Fibroblast of the aortic adventitia (primary cell): ENCODE data around the gene REXO5. TPM values are rescaled to one million over a fixed set of nuclear protein-coding genes. Genes with fewer than 3 reads are reported as not detected.

ENCODE experiments used
- DNase-seq: peaks from one replicate; pipeline ENCODE4 v3.0.0-alpha.2; 2010; ENCODE audit warnings: low read depth
- H3K4me3 ChIP-seq: 2 replicates; pipeline ENCODE4 v1.5.1; 2011; ENCODE audit warnings: low read depth, mild to moderate bottlenecking, control low read depth, low read length, moderate library complexity
- CTCF ChIP-seq: IDR thresholded peaks from 2 replicates; pipeline ENCODE4 v1.5.1; 2011; ENCODE audit warnings: mild to moderate bottlenecking, low read length, control low read depth, inconsistent platforms; ENCODE audit not compliant: insufficient read depth
- total RNA-seq: library from RNA; depleted of rRNA; stranded (reverse); fragments of >200 nt; gene quantifications from 2 replicates; pipeline ENCODE4 v1.2.3, GENCODE V29; 2012; ENCODE audit warnings: low replicate concordance

REXO5 gene
- total RNA-seq, 1 donor = 12.4 TPM

- H3K4me3 ChIP-seq = no peak overlapping the region
- DNase-seq = no peak
- TF ChIP-seq CTCF = no peak
Measured at GRCh38 chr16:20886320-20886719, 80.0 kb downstream of the REXO5 start.

DNA sequence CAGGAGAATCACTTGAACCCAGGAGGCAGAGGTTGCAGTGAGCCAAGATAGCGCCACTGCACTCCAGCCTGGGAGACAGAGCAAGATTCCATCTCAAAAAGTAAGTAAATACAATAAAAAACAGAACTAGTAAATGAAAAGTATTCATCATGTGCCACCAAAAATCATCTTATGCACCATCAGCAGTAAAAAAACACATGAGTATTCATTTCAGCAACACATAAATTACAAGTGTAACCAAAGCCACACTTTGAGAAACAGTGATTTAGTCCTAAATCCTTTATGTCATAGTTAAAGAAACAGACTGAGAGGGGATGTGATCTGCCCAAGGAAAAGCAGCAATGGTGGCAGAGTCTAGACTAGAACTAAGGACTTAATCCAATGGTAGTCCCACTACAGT is 80.9 kb downstream of the REXO5 start:
- TF ChIP-seq CTCF = no peak
- H3K4me3 ChIP-seq = no peak overlapping the region
- no peak for DNase-seq

DNA sequence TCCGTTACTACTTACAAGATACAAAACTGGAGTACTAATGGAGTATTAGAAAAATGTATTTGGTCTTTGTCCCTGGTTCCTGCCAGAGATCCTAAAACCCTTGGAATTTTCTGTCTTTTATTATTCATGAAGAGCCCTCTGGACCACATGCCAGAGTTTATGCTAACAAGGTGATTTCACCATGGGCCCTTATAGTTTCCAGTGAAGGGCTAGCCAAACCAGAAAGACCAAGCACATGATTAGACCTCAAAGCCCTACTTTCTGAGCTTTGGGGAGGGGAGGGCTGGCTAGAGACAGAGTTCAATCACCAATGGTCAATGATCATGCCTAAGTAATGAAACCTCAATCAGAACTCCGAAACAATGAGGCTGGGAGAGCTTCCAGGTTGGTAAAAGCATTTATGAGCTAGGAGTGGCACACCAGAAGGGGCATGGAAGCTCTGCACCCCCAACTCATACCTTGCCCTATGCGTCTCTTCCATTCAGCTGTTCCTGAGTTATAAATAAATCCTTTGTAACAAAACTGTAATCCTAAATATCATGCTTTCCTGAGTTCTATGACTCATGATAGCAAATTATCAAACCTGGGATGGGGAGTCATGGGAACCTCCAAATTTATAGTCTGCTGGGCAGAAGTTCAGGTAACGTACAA is 83.4 kb downstream of the REXO5 start:
- no peak for DNase-seq

DNA sequence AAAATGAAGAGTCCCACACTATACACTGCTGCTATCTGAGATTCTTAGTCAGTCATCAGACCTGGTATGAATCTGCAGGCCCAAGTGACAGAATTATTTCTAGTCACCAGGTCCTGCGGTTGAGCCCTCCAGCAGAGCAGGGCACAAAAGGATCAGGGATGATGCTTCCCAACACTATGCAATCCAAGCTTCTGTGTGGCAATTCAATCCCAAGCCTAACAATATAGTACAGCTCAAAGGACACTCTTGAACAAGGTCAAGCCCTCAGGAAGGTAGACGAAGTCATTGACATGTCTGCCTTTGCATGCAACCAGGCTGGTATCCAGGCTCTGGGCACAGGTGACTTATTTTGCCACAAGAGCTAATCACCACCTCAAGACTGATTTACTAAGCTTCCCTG is 88.1 kb downstream of the REXO5 start:
- DNase-seq = no peak
- TF ChIP-seq CTCF = no peak
- no peak overlapping the region for H3K4me3 ChIP-seq

More for the DNA sequence above, 83.4 kb downstream of the REXO5 start:
- TF ChIP-seq CTCF = no peak
- H3K4me3 ChIP-seq = no peak overlapping the region

DNA sequence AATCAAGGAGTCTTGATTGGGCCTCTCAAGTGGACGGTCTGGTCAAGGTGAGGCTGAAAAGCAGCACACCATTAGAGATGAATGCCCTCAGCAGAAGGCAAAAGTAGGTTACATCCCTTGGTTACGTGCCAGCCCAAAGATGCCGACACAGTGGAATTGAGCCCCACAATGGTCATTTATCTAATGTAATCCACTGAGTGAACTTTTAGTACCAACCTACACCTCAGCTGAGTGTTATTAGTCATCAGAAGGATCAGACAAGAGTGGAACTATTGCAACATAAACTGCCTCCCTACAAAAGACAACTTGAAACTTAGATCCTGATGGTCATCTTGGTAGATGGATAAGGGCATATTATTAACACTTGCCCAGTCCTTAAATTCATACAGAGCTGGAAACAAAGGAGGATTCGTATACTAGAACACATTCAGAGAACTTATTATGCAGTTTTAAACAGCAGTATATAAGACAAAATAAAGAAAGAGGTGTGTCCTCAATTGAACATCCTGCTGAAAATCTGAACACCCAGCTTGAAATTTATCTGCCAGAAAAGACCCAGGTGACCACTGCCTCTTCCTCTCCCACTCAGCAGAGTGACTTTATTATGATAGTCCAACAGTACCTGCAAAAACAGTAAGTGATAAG is 91.0 kb downstream of the REXO5 start:
- peak; percentile 71 for DNase-seq
- peak overlapping the region; percentile 97 for H3K4me3 ChIP-seq
- TF ChIP-seq CTCF = no peak

- TF ChIP-seq CTCF = no peak
- peak overlapping the region; percentile 97 for H3K4me3 ChIP-seq
Measured at GRCh38 chr16:20897922-20898321, 91.6 kb downstream of the REXO5 start.

More at GRCh38 chr16:20897922-20898321, 91.6 kb downstream of the REXO5 start:
- no peak for DNase-seq
